GM21619 (cell line): ENCODE measurements around the gene MAP7D2.
"Not testable (repeated sequence)": the region's sequence is repeated elsewhere in the genome, so short reads cannot be mapped to it uniquely, and the experiment has no call there.

Source experiments
- ATAC-seq: cut with Tn5 transposase; IDR thresholded peaks from one replicate; pipeline ENCODE4 v1.9.1; 2021; ENCODE audit not compliant: unreplicated experiment

The MAP7D2 gene

GRCh38 chrX:20116577-20117240, at the start of gene MAP7D2:
Gene MAP7D2, minus strand, starts transcription at chrX:20116907. Its CDS starts 28 bp downstream, at chrX:20116879.
- no peak for ATAC-seq

- ATAC-seq = not testable (repeated sequence)
These were observed 45.8 kb upstream of the MAP7D2 start for GRCh38 chrX:20162516-20162915.

DNA sequence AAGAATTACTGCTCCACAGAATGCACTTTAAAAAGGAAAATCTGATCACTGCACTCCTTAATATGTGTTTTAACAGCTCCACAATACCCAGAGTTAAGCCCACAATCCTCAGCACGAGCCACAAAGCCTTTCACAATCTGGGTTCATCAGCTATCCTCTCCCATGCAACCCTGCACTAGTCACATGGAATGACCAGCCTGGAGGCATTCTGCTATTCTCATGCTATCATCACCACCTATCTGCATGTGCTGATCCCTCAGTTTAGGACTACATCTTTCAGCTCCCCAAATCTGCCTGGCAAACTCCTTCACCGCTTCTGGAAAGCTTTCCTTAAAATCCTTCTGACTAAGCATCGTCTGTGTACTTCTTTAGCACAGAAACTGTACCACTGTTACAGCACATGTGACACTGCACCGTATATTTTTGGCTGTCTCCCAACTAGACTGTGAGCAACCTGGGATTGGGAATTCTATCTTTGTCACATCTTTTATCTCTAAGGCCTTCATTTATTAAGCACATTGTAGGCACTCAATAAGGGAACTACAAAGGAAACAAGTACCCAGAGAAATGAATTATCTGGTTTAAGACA, 43.2 kb upstream of the MAP7D2 start:
- no peak for ATAC-seq

DNA sequence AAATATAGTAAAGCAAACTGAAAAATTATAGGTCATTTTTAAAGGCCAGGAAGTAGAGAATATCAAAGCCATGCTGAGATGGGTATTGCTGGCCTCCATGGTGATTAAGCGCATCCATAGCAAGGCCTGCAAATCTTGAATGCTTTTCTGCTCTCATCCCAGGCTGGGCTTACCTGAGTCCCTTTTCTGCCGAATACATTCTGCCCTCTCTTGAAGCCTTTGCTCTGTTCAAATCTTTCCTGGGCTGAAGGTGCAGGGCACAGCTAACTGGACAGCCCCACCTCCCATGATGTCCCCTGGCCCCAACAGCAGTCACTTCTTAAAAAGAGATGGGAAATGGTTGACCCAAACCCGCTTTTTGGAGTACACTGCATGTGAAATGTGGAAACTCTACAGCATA, 35.0 kb upstream of the MAP7D2 start:
- no peak for ATAC-seq

- no peak for ATAC-seq
These were observed 32.6 kb upstream of the MAP7D2 start for GRCh38 chrX:20149326-20149725.

- ATAC-seq = no peak
These were observed 30.9 kb upstream of the MAP7D2 start for GRCh38 chrX:20147561-20147960.

DNA sequence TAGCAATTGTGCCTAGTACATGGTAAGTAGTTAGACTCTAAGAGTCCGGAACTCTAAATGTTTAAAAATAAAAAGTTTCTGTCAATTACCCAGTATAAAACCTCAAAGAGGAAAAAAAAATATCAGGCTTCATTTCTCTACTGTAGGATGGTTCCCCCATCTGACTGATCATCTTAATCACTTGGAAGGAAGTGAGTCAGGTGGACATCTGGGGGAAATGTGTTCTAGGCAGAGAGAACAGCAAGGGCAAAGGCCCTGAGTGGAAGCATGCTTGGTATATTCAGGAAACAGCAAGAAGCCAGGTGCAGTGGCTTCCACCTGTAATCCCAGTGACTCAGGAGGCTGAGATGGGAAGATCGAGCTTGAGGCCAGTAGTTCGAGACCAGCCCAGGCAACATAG, 27.8 kb upstream of the MAP7D2 start:
- no peak for ATAC-seq

- no peak for ATAC-seq
These were observed 26.9 kb upstream of the MAP7D2 start for GRCh38 chrX:20143561-20143960.

DNA sequence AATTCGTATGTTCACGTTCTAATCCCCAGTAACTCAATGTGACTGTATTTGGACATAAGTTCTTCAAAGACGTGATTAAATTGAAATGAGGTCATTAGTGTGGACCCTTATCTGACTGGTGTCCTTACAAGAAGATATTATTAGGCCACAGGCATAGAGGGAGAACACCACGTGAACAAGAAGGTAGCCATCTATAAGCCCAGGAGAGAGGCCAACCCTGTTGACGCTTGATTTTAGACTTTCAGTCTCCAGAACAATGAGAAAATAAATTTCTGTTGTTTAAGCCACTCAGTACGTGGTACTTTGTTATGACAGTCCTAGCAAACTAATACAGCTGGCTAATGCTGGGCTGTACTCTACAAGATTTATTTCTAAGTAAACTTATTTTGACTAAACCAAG, 26.4 kb upstream of the MAP7D2 start:
- no peak for ATAC-seq

GRCh38 chrX:20141281-20142220, 24.8 kb upstream of the MAP7D2 start, which contains the start of gene EIF1AX:
Gene EIF1AX, minus strand, starts transcription at chrX:20141838. Its CDS starts 198 bp downstream, at chrX:20141640.
- ATAC-seq = peak; percentile 97

- ATAC-seq = no peak
These were observed 23.7 kb upstream of the MAP7D2 start for GRCh38 chrX:20140420-20140819.

DNA sequence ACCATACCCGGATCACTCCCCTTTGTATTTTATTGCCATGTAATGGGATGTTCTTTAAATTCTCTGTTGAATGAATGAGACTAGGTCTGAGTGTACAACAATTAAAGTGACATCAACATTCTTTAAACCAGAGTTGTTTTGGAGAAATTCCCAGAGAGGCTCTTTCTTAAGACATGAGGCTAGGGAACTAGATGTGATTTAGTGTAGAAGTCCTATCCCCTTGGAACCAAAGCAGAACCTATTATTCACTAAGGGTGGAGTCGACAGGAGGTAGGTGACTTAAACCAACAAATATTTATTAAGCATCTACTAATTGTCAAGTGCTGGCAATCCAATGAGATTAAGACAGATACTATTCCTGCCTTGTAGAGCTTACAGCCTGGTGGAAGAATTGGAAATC, 23.3 kb upstream of the MAP7D2 start:
- no peak for ATAC-seq

DNA sequence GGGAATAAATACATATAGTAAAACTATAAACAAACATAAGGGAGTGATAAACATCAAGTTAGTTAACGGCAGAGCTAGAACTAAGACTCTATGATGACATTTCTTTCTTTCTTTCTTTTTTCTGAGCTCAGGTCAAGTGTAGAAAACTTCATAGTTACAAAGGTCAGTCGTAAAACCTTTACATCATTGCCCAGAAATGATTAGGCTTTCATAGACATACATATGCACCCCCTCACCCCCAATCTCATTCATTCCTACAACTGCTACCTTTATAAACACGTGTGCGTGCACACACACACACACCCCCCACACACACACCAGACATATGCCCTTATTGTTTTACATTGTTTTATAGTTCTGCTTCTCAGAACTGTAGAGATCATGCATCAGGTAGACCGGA, 19.2 kb upstream of the MAP7D2 start:
- no peak for ATAC-seq

- no peak for ATAC-seq
These were observed 16.0 kb upstream of the MAP7D2 start for GRCh38 chrX:20132666-20133065.

GRCh38 chrX:20130357-20130756, 13.7 kb upstream of the MAP7D2 start:
- ATAC-seq = no peak

DNA sequence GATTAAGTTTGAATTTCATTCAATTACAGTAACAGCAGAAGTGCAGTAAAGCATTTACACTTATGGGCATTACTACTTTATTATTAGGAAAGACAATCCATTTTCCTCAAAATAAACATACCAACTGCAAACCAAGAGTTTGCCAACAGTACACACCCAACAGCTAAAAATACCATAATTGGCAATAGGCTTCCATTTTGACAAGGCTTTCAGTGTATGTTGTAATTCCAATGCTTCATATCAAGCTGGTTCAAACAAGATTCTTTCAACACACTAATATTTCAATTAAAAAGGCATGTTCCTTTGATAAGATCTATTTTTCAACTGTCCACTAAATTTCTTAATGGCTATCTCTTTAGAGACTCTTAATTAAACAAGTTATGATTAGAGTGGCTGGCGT, 12.8 kb upstream of the MAP7D2 start:
- no peak for ATAC-seq

GRCh38 chrX:20128670-20129069, 12.0 kb upstream of the MAP7D2 start:
- ATAC-seq = no peak

GRCh38 chrX:20127440-20127839, 10.7 kb upstream of the MAP7D2 start:
- ATAC-seq = peak; percentile 54

- peak; percentile 72 for ATAC-seq
These were observed 10.1 kb upstream of the MAP7D2 start for GRCh38 chrX:20126833-20127232.

GRCh38 chrX:20124964-20125363, 8.3 kb upstream of the MAP7D2 start:
- ATAC-seq = no peak

DNA sequence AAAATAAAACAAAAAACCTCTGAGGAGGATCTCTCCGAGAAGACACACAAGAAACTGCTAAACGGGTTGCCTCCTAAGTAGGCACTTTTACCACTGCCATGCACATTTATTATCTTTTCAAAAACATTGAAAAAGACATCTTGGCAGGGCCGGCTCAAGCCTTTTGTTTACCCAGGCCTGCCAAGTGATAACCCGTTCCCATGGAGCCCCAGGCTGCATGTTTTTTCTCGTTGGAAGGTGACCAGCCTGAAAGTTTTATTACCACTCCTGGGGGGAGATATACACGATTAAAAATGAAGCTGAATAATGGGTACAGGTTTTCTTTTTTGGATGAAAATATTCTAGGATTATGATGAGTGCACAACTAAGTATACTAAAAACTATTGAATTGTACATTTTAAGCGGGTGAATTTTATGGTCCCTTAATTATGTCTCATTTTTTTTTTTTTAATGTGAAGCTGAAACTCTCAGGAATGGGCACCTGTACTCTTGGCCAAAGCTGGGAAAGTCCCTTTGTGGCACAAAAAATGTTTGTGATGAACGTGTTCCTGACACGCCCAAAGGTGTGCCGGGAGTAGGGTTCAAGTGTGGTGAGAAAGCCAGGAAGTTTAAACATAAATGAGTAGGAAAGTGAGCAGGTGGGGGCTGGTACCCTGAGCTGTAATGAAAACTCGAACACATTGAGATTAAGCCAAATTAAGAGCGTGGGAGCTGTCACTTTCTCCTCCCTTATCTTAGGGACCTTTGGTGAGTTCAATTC, 1.5 kb upstream of the MAP7D2 start:
- ATAC-seq = no peak
